ENCODE measurements around the gene PCNT. TPM values are rescaled to one million over a fixed set of nuclear protein-coding genes. Genes with fewer than 3 reads are reported as not detected.

Gene PCNT, protein sequence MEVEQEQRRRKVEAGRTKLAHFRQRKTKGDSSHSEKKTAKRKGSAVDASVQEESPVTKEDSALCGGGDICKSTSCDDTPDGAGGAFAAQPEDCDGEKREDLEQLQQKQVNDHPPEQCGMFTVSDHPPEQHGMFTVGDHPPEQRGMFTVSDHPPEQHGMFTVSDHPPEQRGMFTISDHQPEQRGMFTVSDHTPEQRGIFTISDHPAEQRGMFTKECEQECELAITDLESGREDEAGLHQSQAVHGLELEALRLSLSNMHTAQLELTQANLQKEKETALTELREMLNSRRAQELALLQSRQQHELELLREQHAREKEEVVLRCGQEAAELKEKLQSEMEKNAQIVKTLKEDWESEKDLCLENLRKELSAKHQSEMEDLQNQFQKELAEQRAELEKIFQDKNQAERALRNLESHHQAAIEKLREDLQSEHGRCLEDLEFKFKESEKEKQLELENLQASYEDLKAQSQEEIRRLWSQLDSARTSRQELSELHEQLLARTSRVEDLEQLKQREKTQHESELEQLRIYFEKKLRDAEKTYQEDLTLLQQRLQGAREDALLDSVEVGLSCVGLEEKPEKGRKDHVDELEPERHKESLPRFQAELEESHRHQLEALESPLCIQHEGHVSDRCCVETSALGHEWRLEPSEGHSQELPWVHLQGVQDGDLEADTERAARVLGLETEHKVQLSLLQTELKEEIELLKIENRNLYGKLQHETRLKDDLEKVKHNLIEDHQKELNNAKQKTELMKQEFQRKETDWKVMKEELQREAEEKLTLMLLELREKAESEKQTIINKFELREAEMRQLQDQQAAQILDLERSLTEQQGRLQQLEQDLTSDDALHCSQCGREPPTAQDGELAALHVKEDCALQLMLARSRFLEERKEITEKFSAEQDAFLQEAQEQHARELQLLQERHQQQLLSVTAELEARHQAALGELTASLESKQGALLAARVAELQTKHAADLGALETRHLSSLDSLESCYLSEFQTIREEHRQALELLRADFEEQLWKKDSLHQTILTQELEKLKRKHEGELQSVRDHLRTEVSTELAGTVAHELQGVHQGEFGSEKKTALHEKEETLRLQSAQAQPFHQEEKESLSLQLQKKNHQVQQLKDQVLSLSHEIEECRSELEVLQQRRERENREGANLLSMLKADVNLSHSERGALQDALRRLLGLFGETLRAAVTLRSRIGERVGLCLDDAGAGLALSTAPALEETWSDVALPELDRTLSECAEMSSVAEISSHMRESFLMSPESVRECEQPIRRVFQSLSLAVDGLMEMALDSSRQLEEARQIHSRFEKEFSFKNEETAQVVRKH (N-terminal part only)
- total RNA-seq = 27.3 TPM
- long read RNA-seq, partial matches to known transcripts = 8 of 11 reads
- long read RNA-seq, other reads (novel, unspliced or antisense) = 3 of 11 reads

DNA sequence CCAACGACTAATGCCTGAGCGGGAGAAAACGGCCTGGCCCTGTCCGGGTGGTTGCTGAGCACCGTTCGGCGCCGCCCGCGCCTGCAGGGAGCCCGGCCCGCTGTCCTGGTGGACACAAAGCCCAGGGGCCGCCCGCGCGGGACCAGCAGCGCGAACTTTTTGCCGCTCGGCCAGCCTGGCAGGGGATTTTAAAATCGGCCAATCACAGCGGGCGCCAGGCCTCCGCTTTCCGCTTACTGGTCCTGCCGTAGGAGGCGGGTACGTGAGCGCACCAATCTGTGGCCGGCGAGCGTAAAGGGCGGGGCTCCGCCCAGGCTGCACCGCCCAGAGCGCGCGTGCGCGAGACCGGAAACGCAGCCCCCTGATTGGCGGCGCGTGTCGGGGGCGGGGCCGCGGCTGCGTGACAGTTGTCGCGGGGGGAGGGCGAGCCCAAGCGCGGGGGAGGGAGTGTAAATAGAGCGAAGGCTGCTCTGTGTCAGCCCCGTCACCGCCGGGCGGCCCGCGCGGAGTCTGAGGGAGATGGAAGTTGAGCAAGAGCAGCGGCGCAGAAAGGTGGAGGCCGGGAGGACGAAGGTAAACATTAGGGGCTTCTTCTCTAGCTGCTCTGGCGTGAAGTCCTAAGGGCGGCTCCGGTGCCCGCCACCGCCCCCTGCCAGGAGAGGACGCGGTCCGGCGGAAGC lies at the start of gene PCNT, which contains the start of gene C21orf58:
Gene PCNT (plus strand): TSS at position 447 of the 680 bp plus-strand sequence. CDS start 73 bp downstream, at position 520.
Gene C21orf58 (minus strand): TSS at position 161 of the 680 bp plus-strand sequence. CDS start 1,132 bp downstream, outside the sequence.
- DNase-seq (ENCODE audit: missing footprints) (peak; percentile 99), ATAC-seq (peak; percentile 96)
- intact Hi-C loops (cut with DNase I) = loop anchor here (5.0 to 10.0 kb wide), 4 partner anchors 37 to 137 kb away; partner anchors contain the start of genes DIP2A, MCM3AP and YBEY

GRCh38 chr21:46274797-46275390 lies 49.1 kb upstream of the PCNT start:
- no peak for DNase-seq (ENCODE audit: missing footprints)
- intact Hi-C loops (cut with DNase I) = no loop called here
- ATAC-seq = no peak

GRCh38 chr21:46284077-46284644 lies 39.8 kb upstream of the PCNT start:
- intact Hi-C loops (cut with DNase I) = loop anchor here (10.0 kb wide), 1 partner anchor 309 kb away; no protein-coding TSS in a partner anchor
- ATAC-seq (no peak), DNase-seq (ENCODE audit: missing footprints) (no peak)

GRCh38 chr21:46284733-46285132 lies 39.2 kb upstream of the PCNT start:
- intact Hi-C loops (cut with DNase I) = loop anchor here (5.0 to 10.0 kb wide), 3 partner anchors 38 to 310 kb away; partner anchors contain the start of genes C21orf58, LSS and PCNT
- ATAC-seq (no peak), DNase-seq (ENCODE audit: missing footprints) (no peak)

DNA sequence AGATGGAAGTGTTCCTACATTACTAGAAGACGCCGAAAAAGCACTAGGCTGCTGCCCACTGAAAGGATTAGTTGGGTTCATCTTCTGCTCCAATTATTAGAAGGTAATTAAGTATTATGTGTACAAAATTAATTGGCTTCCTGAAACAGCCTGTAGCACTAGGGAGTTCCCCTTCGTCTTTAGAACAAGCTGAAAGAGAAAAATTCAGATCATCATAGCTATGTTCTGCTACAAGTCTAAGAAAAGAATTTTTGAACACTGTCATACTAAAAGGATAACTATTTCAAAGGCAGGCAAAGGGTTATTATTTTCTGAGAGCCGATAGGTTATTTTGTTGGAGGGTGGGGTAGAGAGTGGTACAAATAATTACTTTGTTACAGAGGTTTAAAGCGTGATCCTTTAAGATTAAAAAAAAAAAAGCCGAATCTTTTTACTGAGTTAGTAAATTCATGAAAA lies 38.7 kb upstream of the PCNT start, which contains the start of gene MCM3AP:
Gene MCM3AP (minus strand): TSS at position 406 of the 456 bp plus-strand sequence. CDS start 325 bp downstream, at position 81.
- DNase-seq (ENCODE audit: missing footprints) (no peak), ATAC-seq (no peak)
- intact Hi-C loops (cut with DNase I) = loop anchor here (5.0 to 10.0 kb wide), 3 partner anchors 37 to 310 kb away; partner anchors contain the start of genes C21orf58, LSS and PCNT

DNA sequence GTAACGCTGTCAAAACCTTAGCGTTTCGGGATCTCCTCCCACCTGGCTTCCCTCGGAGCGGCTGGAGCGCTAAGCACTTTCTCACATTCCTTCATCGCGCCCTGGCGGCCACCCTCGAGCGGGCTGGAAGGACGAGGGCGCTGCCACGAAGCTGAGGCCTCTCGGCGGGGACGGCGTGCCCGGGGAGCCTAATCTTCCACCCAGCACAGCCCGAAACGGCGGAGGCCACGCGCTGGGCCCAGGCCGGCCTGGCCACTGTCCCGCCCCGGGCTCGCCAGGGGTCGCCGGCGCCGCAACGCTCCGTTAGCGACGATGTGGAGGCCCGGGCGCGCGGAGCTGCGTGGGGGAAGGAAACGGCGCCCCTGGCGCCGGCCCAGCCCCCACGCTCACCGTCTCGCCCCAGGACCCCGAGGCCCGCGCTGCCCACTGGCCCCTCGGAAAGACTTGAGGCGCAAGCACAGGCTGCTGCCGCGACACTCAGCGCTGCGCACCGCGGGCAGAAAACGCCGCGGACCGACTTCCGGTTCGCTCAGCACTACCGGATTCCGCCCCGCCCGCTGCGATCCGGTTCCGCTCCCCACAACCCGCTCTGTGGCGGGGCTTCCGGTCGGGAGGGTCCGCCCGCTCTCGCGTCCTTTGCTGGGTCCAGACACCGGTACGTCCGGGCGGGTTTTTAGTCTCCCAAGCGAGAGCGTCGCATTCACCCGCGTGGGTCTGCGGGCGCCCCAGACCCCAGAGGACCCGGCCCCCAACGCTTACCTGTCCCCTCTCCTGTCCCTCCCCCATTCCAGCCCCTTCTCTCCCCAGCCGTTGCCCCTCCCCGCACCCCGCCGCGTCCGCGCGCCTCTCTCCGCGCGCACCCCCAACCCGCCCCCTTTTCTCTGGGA lies 38.0 kb upstream of the PCNT start, which contains the start of gene YBEY:
Gene YBEY (plus strand): TSS at position 582 of the 887 bp plus-strand sequence. CDS start 572 bp downstream, outside the sequence.
- intact Hi-C loops (cut with DNase I) = loop anchor here (5.0 to 10.0 kb wide), 3 partner anchors 36 to 311 kb away; partner anchors contain the start of genes C21orf58, LSS and PCNT
- peak; percentile 97 for ATAC-seq
- DNase-seq (ENCODE audit: missing footprints) = peak; percentile 93

DNA sequence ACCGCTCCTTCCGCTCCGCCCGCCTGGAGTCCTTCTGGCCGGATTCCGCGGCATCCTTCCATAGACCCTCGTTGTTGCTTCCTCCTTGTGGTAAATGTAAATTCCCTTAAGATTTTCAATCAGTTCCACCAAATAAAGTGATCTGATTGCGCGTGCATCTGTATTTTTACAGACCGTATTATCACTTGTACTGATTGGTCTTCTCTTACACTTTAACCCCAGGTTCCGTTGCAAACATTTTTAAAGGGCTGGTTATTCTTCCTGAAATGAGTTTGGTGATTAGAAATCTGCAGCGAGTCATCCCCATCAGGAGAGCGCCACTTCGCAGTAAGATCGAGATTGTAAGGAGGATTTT lies 37.3 kb upstream of the PCNT start:
- ATAC-seq (no peak), DNase-seq (ENCODE audit: missing footprints) (no peak)
- intact Hi-C loops (cut with DNase I) = loop anchor here (5.0 to 10.0 kb wide), 3 partner anchors 36 to 312 kb away; partner anchors contain the start of genes C21orf58, LSS and PCNT

DNA sequence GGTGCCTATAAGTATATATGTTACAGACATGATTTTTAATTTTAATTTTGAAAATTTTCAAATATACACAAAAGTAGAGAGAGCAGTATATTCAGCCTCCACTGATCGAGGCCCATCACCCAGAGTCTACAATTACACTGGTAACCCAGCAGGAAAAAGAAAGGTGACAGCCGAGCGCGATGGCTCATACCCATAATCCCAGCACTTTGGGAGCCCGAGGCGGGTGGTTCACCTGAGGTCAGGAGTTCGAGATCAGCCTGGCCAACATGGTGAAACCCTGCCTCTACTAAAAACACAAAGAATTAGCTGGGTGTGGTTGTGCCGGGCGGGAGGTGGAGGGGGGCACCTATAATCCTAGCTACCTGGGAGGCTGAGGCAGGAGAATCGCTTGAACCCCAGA lies 36.4 kb upstream of the PCNT start:
- intact Hi-C loops (cut with DNase I) = loop anchor here (5.0 to 10.0 kb wide), 3 partner anchors 35 to 313 kb away; partner anchors contain the start of genes C21orf58, LSS and PCNT
- DNase-seq (ENCODE audit: missing footprints) = no peak
- no peak for ATAC-seq

- DNase-seq (ENCODE audit: missing footprints) = no peak
- ATAC-seq = no peak
- intact Hi-C loops (cut with DNase I) = loop anchor here (5.0 to 10.0 kb wide), 3 partner anchors 33 to 315 kb away; partner anchors contain the start of genes C21orf58, LSS and PCNT
These were observed 34.2 kb upstream of the PCNT start for GRCh38 chr21:46289655-46290179.

DNA sequence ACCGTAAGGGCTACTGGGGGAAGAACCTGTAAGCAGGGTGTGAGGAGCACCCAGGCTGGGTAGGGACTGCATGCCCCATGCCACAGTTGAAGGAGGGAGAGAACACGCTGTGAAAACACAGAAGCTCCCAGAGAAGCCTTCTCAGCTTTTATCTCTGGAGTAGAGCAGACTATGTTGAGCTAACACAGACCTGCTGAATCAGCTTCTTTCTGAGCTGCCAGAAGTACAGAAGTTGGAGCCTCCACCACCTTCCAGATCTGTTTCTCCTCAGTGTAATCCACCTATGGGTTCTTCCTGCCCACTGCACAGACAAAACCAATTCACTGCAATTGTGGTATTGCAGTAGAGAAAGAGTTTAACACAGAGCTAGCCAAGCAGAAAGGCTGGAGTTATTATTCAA lies 32.4 kb upstream of the PCNT start:
- intact Hi-C loops (cut with DNase I) = no loop called here
- no peak for DNase-seq (ENCODE audit: missing footprints)

DNA sequence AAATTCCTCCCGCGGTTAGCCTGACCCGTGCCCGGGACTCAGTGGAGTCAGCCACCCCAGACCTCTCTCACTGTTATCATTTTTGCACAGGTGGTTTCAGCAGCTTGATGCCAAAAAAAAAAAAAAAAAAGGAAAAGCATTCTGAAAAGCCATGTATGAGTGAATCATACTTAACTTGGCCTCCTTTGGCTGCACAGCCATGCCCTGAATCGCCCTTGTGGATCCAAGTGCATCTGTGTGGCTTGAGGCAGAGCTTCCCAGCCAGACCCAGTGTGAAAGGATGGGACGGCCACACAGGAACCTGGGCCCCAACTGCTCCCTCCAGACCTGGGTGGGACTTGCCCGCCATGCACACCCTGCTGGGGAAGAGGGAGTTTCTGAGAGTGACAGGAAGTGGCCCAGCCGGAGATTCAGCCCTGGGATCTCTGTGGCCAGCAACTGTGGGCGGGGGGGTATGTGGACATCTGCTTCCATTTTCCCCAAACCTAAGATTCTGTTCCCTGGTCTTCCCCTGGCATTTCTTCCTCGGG lies 29.2 kb upstream of the PCNT start:
- no peak for ATAC-seq
- intact Hi-C loops (cut with DNase I) = no loop called here
- DNase-seq (ENCODE audit: missing footprints) = no peak

More for the DNA sequence above, 32.4 kb upstream of the PCNT start:
- ATAC-seq = no peak

DNA sequence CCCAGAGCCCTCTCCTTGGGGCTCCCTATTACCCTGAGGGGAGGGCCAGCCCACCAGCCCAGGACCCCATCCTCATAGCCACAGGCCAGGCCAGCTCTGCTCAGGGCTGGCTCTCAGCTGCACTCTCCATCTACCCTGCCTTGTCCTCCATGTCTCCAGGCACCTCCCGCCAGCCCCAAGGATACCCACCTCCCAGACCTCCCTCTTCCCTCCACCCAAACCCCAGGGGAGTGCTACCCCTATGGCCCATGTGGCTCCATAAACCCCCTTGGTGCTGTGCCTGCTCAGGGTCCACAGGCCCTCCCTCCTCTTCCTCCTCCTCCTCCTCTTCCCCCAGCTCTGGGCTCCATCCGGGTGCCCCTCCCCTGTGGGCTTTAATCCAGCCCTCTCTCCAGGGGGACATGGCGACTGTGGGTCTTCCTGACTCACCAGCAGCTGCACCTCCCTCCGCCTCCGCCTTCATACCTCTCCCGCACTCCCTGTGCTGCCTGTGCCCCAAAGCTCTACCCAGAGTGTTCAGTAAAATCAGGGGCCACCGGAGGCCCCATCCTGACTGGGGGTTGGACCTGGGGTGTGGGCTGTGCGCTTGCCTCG lies 28.7 kb upstream of the PCNT start:
- intact Hi-C loops (cut with DNase I) = no loop called here
- DNase-seq (ENCODE audit: missing footprints) (no peak), ATAC-seq (peak; percentile 20)

GRCh38 chr21:46295996-46296752 lies 27.8 kb upstream of the PCNT start:
- ATAC-seq (peak; percentile 97), DNase-seq (ENCODE audit: missing footprints) (peak; percentile 95)
- intact Hi-C loops (cut with DNase I) = no loop called here
